Subcutaneous adipose tissue (tissue), 4 donors: ENCODE data around the gene NEGR1. TPM values are rescaled to one million over a fixed set of nuclear protein-coding genes. Genes with fewer than 3 reads are reported as not detected.

Source experiments
- CTCF ChIP-seq: fragments of 450-650 bp; IDR thresholded peaks from one replicate; pipeline ENCODE4 v1.5.1; 2016; ENCODE audit warnings: low read depth, mild to moderate bottlenecking, control low read depth, antibody characterized with exemption, moderate library complexity
- total RNA-seq, 4 donors: library from RNA; depleted of rRNA; stranded (reverse); fragments of >200 nt; gene quantifications; one replicate each; pipeline ENCODE4 v1.1.0, GENCODE V29; 2016

Gene NEGR1
- total RNA-seq, 4 donors from 2014 or later: 18.6 to 42.9 (median 35.3) TPM

- TF ChIP-seq CTCF: no peak
Measured at GRCh38 chr1:71502006-71502405, 780.3 kb downstream of the NEGR1 start.

GRCh38 chr1:71498542-71498941 is 783.8 kb downstream of the NEGR1 start:
- no peak for TF ChIP-seq CTCF

- no peak for TF ChIP-seq CTCF
Measured at GRCh38 chr1:71494163-71494562, 788.2 kb downstream of the NEGR1 start.

- no peak for TF ChIP-seq CTCF
Measured at GRCh38 chr1:71492298-71493041, 789.9 kb downstream of the NEGR1 start.

- no peak for TF ChIP-seq CTCF
Measured at GRCh38 chr1:71490432-71490831, 791.9 kb downstream of the NEGR1 start.

GRCh38 chr1:71488555-71489252 is 793.6 kb downstream of the NEGR1 start:
- TF ChIP-seq CTCF: no peak

GRCh38 chr1:71473331-71473730 is 809.0 kb downstream of the NEGR1 start:
- no peak for TF ChIP-seq CTCF
